GM18858 (cell line): ENCODE results near the gene EIF4G3.
"Not testable (repeated sequence)": the region's sequence is repeated elsewhere in the genome, so short reads cannot be mapped to it uniquely, and the experiment has no call there.

ENCODE experiments used
- ATAC-seq: cut with Tn5 transposase; IDR thresholded peaks from one replicate; pipeline ENCODE4 v1.9.1; 2021; ENCODE audit not compliant: unreplicated experiment

Gene EIF4G3

GRCh38 chr1:20962576-20963258 is 214.0 kb downstream of the EIF4G3 start:
- no peak for ATAC-seq

GRCh38 chr1:20958430-20958829 is 218.3 kb downstream of the EIF4G3 start:
- no peak for ATAC-seq

- no peak for ATAC-seq
These were observed 220.4 kb downstream of the EIF4G3 start for GRCh38 chr1:20956272-20956671.

- ATAC-seq = no peak
These were observed 226.0 kb downstream of the EIF4G3 start for GRCh38 chr1:20950679-20951078.

GRCh38 chr1:20949871-20950590 is 226.7 kb downstream of the EIF4G3 start:
- ATAC-seq = no peak

- no peak for ATAC-seq
These were observed 228.6 kb downstream of the EIF4G3 start for GRCh38 chr1:20948101-20948500.

- no peak for ATAC-seq
These were observed 229.3 kb downstream of the EIF4G3 start for GRCh38 chr1:20947409-20947808.

GRCh38 chr1:20936621-20937020 is 240.1 kb downstream of the EIF4G3 start:
- no peak for ATAC-seq

GRCh38 chr1:20936216-20936615 is 240.5 kb downstream of the EIF4G3 start:
- ATAC-seq = no peak

GRCh38 chr1:20935717-20936116 is 241.0 kb downstream of the EIF4G3 start:
- no peak for ATAC-seq

GRCh38 chr1:20932437-20932977 is 244.2 kb downstream of the EIF4G3 start:
- no peak for ATAC-seq

- no peak for ATAC-seq
These were observed 244.7 kb downstream of the EIF4G3 start for GRCh38 chr1:20931930-20932436.

- no peak for ATAC-seq
These were observed 246.3 kb downstream of the EIF4G3 start for GRCh38 chr1:20930427-20930826.

- no peak for ATAC-seq
These were observed 248.6 kb downstream of the EIF4G3 start for GRCh38 chr1:20928146-20928545.

GRCh38 chr1:20921285-20921684 is 255.4 kb downstream of the EIF4G3 start:
- no peak for ATAC-seq

GRCh38 chr1:20913242-20913641 is 263.5 kb downstream of the EIF4G3 start:
- no peak for ATAC-seq

- ATAC-seq = not testable (repeated sequence)
These were observed 269.2 kb downstream of the EIF4G3 start for GRCh38 chr1:20907526-20907925.

GRCh38 chr1:20903437-20903836 is 273.3 kb downstream of the EIF4G3 start:
- no peak for ATAC-seq

- ATAC-seq = no peak
These were observed 276.6 kb downstream of the EIF4G3 start for GRCh38 chr1:20900056-20900455.

GRCh38 chr1:20899154-20899972 is 277.3 kb downstream of the EIF4G3 start:
- ATAC-seq = no peak

- no peak for ATAC-seq
These were observed 279.9 kb downstream of the EIF4G3 start for GRCh38 chr1:20896826-20897225.
